ENCODE data around the gene SERAC1.

Gene SERAC1

DNA sequence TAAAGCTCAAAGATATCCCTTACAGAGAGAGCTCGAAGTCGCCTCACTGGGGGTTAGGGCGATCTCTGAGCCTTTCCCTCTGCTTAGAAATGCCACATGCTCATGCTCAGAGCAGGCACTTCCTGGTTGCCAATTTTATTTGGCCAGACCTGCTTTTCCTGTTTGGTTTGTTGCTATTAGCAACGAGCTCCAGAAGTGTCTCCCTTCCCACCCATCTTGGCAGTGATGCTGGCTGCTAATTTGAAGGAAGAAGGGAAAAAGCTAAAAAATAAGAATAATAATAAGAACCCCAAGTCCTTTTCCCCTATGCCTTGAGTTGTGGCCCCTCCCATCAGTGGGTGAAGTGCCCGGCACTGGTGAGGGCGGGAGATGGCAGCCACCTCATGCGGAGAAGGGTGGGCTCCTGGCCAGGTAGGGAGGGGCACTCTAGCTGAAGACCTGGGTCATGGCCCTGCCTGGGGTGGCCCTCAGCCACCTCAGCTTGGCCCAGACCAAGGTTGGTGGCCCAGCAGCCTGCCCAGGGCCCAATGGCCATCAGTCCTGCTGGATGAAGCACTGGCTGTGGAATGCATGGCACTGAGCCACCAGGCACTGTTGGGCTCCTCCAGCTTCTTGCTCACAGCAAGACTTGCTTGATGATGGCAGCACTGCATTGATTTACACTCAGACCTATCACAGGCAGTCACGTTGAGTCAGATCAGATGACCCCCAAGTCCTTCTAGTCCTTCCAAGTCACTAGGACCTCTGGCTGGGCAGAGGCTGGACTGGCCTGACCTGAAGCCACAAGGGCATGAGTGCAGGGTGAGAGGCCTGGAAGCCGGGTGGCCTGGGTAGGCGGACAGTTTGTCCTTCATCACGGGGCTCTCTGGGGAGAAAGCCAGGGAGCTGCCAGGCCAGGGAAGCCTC, 107.4 kb downstream of the SERAC1 start:
- no peak for DNase-seq (ENCODE audit: extremely low read depth in 1 of 2, low read depth in 1 of 2)

All from activated CD8-positive, alpha-beta memory T cell treated with anti-CD3 and anti-CD28 coated beads for 1 hour (primary cell).